NCI-H2196 treated with DMSO at 0.1 percent for 48 hours (cell line): Measurements from ENCODE around the gene SOWAHA.
A peak's percentile ranks its signal among the peaks of the same experiment; 100 is the strongest.
"Not testable (repeated sequence)": the region's sequence is repeated elsewhere in the genome, so short reads cannot be mapped to it uniquely, and the experiment has no call there.

Experiments
- DNase-seq: peaks from one replicate; lab custom pipeline; 2025; ENCODE audit not compliant: unreplicated experiment; lab: John Stamatoyannopoulos, UW

SOWAHA gene

DNA sequence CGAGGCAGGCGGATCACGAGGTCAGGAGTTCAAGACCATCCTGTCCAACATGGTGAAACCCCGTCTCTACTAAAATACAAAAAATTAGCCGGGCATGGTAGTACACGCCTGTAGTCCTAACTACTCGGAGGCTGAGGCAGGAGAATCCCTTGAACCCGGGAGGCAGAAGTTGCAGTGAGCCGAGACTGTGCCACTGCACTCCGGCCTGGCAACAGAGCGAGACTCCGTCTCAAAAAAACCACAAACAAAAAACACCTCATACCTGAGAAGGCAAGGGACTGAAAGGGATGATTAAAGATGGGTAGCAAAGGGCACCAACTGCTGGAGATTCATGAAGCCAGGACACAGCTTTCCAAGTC, 6.3 kb upstream of the SOWAHA start:
- not testable (repeated sequence) for DNase-seq

DNA sequence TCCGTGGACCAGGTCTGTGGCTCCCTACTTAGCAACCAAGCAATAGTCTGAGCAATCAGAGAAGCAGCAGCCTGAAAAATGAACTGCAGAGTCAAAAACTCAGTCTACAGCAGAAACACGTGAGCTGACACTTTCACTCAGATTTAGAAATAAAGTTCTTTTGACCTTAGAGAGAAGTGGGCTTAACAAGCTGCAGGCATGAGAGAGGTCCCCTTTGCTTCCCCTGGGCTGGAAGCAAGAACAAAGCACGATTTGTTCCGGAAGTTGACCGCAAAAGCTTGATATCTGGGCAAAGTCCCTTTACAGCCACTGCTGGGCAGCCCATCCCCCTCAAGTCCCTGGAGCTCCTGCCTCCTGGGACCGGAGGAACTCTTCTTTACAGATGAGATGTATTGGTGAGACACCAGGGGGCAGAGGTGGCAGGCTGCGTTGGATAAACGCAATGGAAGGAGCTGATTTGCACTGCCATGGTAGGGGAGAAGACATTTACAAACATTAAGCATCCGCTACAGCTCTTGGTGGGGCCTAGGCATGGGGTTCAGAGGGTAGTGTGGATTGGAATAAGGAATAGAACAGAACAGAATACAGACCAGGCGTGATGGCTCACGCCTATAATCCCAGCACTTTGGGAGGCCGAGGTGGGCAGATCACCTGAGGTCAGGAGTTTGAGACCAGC, 5.8 kb upstream of the SOWAHA start:
- DNase-seq = no peak

DNA sequence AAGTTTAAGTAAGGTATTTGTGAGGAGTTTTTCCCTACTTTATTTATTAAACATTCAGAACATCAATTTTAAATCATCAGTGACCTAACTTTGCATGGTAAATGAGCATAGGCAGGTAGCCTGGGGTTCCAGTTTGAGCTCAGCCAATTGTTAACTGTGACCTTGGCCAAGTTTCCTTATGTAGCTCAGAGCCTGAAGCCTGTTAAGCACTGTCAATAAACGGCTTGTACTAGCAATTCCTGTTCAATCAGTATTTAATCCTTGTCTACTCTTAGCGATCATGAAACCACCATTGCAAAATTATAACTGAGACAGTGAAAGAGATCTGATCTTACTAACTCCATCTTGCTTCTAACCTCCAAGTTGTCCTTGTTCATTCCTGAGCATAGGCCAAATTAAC, 4.7 kb upstream of the SOWAHA start:
- no peak for DNase-seq

DNA sequence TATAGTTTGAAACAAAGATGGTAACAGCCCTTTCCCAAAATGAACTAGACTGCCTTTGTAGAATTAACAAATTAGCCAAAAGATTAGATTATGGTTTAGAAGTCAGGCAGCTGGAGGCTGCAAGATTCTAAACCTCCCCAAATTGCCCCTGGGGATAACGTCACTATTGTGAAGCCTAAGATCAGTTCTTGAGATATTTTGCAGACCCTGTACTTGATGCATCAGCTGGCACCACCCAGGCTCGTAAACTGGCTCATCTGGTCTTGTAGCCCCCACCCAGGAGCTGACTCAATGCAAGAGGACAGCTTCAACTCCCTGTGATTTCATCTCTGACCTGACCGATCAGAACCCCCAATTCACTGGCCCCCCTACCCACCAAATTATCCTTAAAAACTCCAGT, 4.2 kb upstream of the SOWAHA start:
- DNase-seq = no peak

DNA sequence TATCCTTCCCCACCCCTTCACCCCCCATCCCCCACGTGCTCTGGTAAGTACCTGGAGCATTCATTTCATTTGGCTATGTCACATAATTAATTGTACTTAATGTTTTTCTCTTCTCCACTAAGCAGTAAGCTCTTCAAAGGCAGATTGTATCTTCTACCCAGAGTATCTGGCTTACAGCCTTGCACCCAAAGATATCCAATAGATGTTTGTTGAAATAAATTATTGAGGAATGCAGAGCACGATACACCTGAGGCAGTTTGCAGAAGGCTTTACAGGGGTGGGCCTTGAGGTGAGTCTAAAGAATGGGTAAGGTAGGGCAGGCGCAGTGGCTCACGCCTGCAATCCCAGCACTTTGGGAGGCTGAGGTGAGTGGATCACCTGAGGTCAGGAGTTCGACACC, 2.5 kb upstream of the SOWAHA start:
- DNase-seq = no peak

DNA sequence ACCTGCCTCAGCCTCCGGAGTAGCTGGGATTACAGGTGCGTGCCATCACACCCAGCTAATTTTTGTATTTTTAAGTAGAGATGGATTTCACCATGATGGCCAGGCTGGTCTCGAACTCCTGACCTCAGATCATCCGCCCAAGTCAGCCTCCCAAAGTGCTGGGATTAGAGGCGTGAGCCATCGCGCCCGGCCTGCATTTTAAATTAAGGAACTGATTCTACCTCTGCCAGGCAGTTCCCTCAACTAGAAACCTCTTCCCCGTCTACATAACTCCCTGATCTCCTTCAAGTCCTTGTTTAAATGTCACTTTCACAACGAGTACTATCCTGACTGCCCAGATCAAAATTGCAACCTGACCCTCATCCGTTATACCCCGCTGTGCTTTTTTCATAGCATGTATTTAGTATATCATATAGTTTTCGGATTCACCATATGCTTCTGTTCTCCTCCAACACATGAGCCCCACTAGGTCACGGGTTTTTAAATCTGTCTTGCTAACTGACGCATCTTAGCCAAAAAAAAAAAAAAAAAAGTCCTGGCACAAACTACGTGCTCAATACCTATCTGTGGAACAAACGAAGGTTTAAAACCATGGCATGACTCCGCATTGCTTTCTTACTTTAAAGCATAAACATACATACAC, 858 bp upstream of the SOWAHA start:
- no peak for DNase-seq

DNA sequence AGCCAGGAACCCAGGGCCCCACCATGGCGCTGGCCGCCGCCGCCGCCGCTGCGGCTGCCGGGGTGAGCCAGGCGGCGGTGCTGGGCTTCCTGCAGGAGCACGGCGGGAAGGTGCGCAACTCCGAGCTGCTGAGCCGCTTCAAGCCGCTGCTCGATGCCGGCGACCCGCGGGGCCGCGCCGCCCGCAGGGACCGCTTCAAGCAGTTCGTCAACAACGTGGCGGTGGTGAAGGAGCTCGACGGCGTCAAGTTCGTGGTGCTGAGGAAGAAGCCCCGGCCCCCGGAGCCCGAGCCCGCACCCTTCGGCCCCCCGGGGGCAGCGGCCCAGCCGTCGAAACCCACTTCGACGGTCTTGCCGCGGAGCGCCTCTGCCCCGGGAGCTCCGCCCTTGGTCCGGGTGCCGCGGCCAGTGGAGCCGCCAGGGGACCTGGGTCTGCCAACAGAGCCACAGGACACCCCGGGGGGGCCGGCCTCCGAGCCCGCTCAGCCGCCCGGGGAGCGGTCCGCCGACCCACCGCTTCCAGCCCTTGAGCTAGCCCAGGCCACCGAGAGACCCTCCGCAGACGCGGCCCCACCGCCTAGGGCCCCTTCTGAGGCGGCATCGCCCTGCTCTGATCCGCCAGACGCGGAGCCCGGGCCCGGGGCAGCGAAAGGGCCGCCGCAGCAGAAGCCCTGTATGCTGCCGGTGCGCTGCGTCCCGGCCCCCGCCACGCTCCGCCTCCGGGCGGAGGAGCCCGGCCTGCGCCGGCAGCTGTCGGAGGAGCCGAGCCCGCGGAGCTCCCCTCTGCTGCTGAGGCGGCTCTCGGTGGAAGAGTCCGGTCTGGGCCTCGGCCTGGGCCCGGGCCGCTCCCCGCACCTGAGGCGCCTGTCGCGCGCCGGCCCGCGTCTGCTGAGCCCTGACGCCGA, 749 bp downstream of the SOWAHA start:
- DNase-seq = no peak

DNA sequence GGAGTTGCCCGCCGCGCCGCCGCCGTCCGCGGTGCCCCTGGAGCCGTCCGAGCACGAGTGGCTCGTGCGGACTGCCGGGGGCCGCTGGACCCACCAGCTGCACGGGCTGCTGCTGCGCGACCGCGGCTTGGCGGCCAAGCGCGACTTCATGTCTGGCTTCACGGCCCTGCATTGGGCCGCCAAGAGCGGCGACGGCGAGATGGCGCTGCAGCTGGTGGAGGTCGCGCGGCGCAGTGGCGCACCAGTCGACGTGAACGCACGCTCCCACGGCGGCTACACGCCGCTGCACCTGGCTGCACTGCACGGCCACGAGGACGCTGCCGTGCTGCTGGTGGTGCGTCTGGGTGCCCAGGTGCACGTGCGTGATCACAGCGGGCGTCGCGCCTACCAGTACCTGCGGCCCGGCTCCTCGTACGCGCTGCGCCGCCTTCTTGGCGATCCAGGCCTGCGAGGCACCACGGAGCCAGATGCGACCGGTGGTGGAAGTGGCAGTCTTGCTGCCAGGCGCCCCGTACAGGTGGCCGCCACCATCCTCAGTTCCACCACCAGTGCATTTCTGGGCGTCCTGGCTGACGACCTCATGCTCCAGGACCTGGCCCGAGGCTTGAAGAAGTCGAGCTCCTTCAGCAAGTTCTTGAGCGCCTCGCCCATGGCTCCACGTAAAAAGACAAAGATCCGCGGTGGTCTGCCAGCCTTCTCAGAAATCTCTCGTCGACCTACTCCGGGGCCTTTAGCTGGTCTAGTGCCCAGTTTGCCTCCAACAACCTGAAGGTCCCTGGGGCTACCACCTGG, 1.6 kb downstream of the SOWAHA start:
- DNase-seq = no peak

DNA sequence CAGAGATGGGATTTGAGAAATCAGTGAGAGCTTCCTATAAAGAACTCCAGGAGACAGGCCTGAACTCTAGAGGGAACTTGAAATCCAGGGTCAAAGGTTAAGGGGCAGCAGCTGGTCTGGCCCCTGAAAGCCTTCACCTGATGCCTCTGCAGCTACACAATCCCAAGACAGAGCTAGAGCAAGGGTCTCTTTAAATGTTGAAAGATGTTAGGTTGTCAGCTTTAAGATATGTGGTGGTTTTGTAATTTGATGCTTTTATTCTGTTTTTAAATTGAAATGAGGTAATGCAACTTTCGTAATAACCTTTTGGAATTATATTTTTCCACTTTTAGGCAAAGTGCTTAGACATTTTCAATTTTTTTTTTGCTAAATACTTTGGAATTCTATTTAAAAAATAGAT, 2.4 kb downstream of the SOWAHA start:
- no peak for DNase-seq

DNA sequence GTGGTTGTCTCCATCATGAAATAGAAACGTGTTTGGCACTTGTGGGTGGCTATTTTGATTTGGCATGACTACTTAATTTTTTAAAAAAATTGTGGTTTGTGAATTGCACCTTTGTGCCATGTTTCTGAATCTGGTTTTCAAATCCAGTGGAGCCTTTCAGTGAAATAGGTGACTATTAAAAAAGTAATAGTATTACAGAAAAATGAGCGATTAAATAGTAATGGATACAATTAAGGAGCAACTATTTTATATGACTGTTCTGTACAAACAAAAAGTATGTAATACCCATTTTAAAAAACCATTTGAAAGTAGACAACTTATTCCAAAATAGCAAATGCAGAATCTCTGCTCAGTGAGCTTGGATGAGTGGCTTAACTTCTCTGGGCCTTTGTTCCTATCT, 3.0 kb downstream of the SOWAHA start:
- DNase-seq = no peak

DNA sequence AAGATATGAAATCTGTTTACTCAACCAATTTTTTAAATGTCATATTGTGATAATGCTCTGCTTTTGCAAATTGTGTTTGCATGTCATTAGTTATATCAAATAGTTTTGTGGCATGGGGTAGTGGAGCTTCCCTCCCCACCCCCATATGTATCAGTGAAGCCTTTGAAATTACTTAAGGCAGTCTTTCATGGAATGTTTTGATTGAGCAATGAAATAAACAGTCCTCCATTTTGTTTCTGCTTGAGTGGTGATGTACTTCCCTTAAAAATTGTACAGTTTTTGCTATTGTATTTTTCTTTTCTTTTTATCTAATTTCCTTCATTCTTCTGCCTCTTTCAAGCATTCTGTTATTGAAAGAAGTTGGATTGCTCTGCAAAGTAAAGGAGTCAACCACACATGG, 3.5 kb downstream of the SOWAHA start:
- no peak for DNase-seq

DNA sequence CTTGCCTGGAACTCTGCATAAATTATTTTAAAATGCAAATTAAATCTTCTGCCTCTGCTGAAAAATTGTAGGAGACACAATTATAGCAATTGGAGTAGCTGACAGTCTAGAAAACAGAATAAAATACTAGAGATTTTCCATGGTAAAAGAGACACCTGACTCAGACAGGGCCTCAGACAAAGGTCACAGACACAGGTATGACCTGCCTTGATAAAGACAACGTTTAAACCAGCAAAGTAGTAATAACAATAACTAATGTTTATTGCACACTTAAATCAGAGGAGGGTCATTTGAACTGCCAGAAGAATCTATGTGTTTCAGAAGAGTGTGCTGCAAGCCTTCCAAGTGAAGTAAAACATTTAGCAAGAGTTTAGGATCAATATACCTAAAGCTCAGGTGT, 3.9 kb downstream of the SOWAHA start:
- no peak for DNase-seq

DNA sequence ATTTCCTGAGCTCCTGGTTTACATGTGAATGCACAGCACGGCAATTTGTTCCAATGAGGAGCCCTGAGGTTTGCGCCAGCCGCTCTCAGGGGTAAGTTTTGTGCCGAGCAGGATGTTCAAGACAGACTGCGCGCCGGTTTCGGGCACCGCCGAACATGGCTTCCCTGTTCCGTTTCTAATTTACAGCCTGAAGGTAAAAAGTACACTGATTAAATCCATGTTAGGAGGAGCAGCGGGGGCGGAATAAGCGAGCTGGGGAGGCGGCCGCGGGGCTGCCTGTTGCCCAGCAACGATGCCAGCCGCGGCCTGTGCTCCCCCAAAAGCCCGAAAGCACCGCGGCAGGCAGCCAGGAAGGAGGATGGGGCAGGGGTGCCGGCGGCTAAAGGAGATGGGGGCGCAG, 6.4 kb downstream of the SOWAHA start:
- no peak for DNase-seq

DNA sequence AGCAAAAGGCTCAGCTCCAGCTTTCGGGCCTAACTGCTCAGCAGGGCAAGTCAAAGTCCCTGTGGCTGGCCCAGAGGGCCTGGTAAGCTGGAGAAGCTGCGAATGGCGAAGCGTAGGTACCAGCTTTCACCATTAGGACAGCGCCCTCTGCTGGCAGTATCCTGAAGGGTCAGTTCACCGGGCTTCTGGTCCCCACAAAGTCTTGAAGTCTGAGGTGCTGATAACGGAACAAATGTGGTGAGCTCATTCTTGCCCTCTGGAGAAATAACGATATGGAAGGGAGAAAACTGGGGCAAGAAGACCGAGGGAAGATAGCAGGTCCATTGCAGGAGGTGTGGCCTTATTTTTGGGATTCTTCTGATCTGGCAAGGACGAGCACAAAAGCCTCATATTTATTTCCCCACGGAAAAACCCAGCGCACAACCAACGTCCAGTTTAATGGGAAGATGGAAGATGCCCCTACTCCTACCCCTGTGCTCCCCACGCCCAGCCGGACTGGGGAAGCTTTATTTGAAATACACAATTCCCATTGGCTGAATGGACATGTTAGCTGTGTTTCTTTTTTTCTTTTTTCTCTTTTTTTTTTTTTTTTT, 7.2 kb downstream of the SOWAHA start:
- peak; percentile 84 for DNase-seq

DNA sequence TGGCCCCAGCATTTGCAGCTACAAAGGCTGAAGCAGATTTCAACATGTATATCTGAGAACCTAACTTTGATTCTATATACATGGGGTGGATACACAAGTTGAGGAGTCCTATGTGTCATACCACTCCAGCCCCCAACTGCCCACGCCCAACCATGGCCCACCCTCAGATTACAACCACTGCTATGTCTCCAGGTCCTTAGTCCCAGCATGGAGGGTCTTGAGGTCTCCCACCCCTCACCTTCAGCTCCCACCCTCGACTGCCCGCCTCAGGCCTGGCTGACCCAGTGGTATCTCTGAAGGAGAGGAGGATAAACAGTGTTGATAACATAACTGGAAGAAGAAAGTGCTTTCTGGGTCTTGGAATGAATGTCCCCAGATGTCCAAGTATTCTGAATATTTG, 8.2 kb downstream of the SOWAHA start:
- DNase-seq = no peak

DNA sequence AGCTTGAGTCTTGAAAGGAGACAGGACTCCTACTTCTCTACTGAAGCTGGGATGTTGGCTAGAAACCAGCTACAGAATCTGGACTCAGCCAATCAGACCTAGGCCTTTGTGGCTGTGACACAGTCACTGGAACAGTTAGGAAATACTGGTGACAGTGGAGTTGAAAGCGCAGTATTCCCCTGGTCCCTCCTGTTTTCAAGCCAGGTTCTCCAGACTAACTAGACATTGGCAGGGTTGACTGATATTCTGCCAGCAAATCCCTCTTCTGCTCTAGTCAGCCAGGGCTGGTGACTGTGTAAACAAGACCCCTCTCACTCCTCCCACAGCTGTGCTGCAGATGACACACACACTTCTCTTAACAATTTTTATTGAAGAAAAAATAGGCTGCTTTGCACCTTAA, 8.7 kb downstream of the SOWAHA start:
- DNase-seq = no peak

DNA sequence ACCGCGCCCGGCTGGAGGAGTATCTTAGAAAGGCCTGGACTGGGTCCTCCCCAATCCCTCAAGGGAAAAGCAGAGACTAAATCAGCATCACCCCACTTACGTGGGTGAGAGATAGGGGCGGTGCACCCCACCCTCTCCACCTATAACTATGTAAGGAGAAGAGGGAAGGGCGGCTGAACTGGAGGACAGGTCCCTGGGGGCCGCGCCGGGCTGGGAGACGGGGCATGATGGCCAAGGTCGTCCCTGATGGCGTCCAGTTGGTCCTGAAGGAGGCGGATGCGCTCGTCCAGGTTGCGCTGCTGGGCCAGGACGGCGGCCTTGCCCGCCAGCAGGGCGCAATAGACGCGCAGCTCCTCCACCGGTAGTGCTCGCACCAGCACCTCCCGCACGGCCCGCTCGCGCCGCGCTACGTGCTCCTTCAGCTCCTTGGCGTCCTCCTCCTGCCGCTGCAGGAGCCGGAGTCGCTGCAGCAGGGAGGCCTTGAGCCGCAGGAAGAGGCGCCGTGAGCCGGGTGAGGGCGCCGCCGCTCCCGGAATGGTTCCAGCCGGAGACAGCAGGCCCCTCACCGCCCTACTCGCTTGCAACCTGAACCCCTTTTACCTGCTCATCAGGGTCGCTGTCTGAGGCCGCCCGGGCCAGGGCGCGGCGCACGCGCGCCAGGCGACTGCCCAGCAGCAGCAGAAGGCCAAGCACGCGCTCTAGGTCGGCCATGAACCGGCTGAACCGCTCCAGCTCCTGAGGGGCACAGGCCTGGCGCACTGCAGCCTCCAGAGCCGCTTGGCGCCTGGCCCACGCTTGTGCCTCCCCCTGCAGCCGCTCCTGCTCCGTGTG, 9.8 kb downstream of the SOWAHA start:
- DNase-seq = no peak

DNA sequence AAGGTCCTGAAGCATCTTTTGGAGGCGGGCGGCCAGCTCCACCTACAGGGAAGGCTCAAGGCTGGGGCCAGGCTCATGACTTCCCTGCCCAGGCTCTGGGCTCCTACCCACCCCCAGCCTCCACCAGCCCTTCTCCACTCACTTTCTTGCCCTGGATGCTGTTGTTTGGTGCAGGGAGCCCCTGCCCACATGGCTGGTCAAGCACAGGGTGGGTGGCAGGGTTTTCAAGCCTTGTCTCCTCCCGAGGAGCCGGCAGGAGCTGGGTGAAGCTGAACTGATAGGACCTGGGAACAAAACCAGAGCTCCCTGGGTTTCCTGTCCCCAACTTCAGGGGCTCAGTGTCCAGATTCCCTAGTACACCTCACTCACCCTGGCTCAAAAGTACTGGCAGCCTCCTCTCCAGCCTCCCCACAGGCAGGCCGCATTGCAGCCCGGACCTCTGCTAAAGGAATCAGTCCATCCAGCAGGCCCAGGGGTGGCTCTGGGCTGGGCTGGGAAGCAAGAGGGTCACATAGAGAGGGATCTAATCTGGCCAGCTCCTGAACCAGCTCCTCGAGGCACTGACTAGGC, 10.5 kb downstream of the SOWAHA start:
- no peak for DNase-seq

DNA sequence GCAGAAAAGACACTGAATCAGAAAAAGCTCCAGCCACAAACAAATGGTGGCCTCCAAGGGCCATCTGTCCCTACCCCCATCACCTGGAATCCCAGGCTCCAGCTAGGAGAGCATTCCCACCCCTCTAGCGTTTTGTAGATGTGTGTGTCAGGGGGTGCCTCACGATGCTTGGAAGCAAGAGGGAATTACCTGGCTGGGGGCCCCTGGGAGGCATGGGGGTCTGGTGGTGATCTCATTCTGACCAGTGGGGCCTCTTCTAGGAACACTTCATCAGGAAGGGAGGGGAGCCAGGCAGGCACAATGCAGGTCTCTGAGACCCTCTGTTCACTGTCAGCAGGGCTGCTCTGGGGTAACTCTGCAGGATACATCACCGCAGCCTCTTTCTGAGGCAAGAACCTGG, 11.3 kb downstream of the SOWAHA start:
- no peak for DNase-seq
